ENCODE data around the gene TRABD2B.
"Not testable (repeated sequence)": the region's sequence is repeated elsewhere in the genome, so short reads cannot be mapped to it uniquely, and the experiment has no call there.

The TRABD2B gene

GRCh38 chr1:47970882-47971281, 26.3 kb downstream of the TRABD2B start:
- Mint-ChIP-seq H3K4me3 (no peak overlapping the region), H3K4me1 (ENCODE audit: low read depth) (no peaks in the 10 kb centered on the region), H3K27ac (no peak overlapping the region), H3K27me3 (peaks cover 15% of the 10 kb centered on the region), H3K9me3 (no peaks in the 10 kb centered on the region), H3K36me3 (ENCODE audit: low read depth) (no peaks in the 10 kb centered on the region)

DNA sequence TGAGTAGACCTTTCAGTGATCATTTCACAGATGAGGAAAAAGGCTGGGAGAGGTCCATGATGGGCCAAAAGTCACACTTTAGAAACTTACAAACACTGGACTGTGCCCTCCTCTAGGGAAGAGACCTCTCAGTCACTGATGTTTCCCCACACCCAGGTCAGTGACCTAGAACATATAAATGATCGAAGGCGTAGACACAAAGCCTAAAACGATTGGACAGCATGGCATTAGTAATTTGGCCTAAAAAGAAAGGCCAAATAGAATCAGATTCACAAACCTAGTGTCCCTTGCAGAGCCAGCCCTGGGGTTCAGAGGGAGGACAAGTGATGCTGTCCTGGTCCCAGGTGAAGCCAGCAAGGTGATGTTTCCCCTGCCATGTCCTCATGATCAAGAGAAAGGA, 27.7 kb downstream of the TRABD2B start:
- H3K27me3 Mint-ChIP-seq: peaks cover 19% of the 10 kb centered on the region
- no peaks in the 10 kb centered on the region for H3K36me3 Mint-ChIP-seq (ENCODE audit: low read depth)
- no peak overlapping the region for H3K4me3 Mint-ChIP-seq
- no peak overlapping the region for H3K27ac Mint-ChIP-seq
- no peaks in the 10 kb centered on the region for H3K4me1 Mint-ChIP-seq (ENCODE audit: low read depth)
- H3K9me3 Mint-ChIP-seq: no peaks in the 10 kb centered on the region

DNA sequence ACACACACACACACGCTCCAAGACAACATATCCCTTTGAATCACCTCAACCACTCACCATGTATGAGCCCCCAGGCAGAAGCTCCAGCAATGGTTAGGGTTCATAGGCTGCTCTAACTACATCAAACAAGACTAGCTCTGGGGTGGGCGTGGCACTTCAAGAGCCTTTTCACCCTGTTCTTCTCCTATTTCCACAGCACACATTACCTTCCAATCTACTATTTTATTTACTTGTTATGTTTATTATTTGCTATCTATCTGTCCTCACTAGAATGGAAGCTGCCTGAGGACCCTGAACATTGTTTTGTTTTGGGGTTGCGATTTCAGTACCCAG, 28.7 kb downstream of the TRABD2B start:
- Mint-ChIP-seq H3K4me1 (ENCODE audit: low read depth) (no peaks in the 10 kb centered on the region), H3K36me3 (ENCODE audit: low read depth) (no peaks in the 10 kb centered on the region), H3K27me3 (peaks cover 19% of the 10 kb centered on the region), H3K4me3 (no peak overlapping the region), H3K9me3 (no peaks in the 10 kb centered on the region), H3K27ac (no peak overlapping the region)

DNA sequence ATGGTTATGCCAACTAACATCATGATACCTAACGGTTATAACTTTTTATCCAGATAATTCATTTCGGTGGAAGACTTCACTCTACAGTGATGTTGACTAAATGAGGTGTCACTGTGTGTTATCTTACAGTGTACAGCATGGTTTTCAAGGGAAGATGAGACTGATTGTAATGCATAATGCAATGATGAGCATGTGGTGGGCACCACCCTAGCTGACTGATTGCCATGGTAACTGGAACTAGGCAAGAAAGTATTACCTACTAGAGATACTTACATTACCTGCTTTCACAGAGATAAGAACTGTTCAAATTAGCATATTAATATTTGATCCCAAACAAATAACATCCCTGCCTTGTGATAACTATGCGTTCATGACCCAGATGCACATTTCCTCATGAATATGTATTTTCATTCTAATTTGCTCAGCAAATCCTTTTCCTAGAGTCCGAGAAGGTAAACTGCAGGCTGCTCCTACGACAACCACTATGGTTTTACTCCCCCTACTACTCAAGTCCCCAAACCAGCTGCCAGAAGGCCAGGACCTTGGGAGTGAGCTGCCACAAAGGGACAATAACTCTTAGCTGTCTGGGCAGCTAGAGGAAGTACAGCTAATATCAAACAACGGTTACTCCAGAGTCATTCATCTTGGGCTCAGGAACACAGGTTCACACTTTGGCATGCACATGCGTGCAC, 29.2 kb downstream of the TRABD2B start:
- H3K4me3 Mint-ChIP-seq: no peak overlapping the region
- no peaks in the 10 kb centered on the region for H3K9me3 Mint-ChIP-seq
- H3K36me3 Mint-ChIP-seq (ENCODE audit: low read depth): no peaks in the 10 kb centered on the region
- no peak overlapping the region for H3K27ac Mint-ChIP-seq
- peaks cover 19% of the 10 kb centered on the region for H3K27me3 Mint-ChIP-seq
- no peaks in the 10 kb centered on the region for H3K4me1 Mint-ChIP-seq (ENCODE audit: low read depth)

GRCh38 chr1:47965816-47966215, 31.4 kb downstream of the TRABD2B start:
- Mint-ChIP-seq H3K9me3 (no peaks in the 10 kb centered on the region), H3K27me3 (peaks cover 14% of the 10 kb centered on the region), H3K4me3 (no peak overlapping the region), H3K27ac (no peak overlapping the region), H3K36me3 (ENCODE audit: low read depth) (no peaks in the 10 kb centered on the region), H3K4me1 (ENCODE audit: low read depth) (no peaks in the 10 kb centered on the region)

GRCh38 chr1:47964636-47965035, 32.5 kb downstream of the TRABD2B start:
- Mint-ChIP-seq H3K4me3 (no peak overlapping the region), H3K9me3 (no peaks in the 10 kb centered on the region), H3K4me1 (ENCODE audit: low read depth) (no peaks in the 10 kb centered on the region), H3K27me3 (peaks cover 14% of the 10 kb centered on the region), H3K27ac (no peak overlapping the region), H3K36me3 (ENCODE audit: low read depth) (no peaks in the 10 kb centered on the region)

- H3K4me1 Mint-ChIP-seq (ENCODE audit: low read depth): no peaks in the 10 kb centered on the region
- peaks cover 20% of the 10 kb centered on the region for H3K27me3 Mint-ChIP-seq
- H3K9me3 Mint-ChIP-seq: no peaks in the 10 kb centered on the region
- H3K27ac Mint-ChIP-seq: no peak overlapping the region
- H3K4me3 Mint-ChIP-seq: no peak overlapping the region
- H3K36me3 Mint-ChIP-seq (ENCODE audit: low read depth): no peaks in the 10 kb centered on the region
These were observed 33.4 kb downstream of the TRABD2B start for GRCh38 chr1:47963568-47964358.

DNA sequence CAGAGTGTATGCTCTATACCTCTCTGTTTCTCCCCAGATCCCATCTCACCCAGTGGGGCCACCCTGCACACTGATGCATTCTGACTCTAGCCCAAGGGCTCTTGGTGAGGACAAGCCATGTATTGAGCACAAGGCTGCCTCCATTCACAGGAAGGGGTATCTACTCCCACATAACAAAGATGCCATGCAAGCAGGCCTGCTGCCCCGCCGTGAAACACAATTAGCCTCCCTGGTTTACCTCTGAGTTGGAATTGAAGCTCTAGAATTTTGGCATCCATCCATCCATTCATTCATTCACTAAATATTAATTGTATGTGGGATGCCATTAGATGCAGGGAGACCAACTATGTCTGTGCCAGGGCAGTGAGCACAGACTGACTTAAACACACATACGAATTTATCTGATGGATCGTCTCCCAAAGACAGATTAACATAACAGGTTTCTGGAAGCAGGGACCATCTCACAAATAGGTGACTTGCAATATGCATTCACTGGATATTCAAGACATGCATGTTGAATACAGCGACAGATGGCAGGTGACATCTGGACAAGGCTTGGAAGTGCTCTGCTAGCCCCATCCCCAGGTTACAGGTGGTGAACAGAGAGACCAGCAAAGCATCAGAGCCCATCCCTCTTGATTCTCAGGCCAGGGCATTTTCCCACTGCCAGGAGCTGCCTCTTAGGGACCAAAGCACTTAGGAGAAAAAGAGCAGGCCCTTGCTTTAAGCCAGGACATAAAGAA, 34.3 kb downstream of the TRABD2B start:
- H3K36me3 Mint-ChIP-seq (ENCODE audit: low read depth): no peaks in the 10 kb centered on the region
- no peak overlapping the region for H3K4me3 Mint-ChIP-seq
- H3K4me1 Mint-ChIP-seq (ENCODE audit: low read depth): no peaks in the 10 kb centered on the region
- H3K27me3 Mint-ChIP-seq: peaks cover 14% of the 10 kb centered on the region
- H3K9me3 Mint-ChIP-seq: no peaks in the 10 kb centered on the region
- no peak overlapping the region for H3K27ac Mint-ChIP-seq

- H3K27me3 Mint-ChIP-seq: peaks cover 22% of the 10 kb centered on the region
- not testable (repeated sequence) for H3K4me1 Mint-ChIP-seq (ENCODE audit: low read depth); H3K27ac Mint-ChIP-seq; H3K36me3 Mint-ChIP-seq (ENCODE audit: low read depth); H3K9me3 Mint-ChIP-seq; H3K4me3 Mint-ChIP-seq
These were observed 35.4 kb downstream of the TRABD2B start for GRCh38 chr1:47961835-47962234.

- H3K4me1 Mint-ChIP-seq (ENCODE audit: low read depth); H3K27ac Mint-ChIP-seq; H3K4me3 Mint-ChIP-seq; H3K36me3 Mint-ChIP-seq (ENCODE audit: low read depth); H3K9me3 Mint-ChIP-seq: not testable (repeated sequence)
- H3K27me3 Mint-ChIP-seq: peaks cover 32% of the 10 kb centered on the region
These were observed 40.7 kb downstream of the TRABD2B start for GRCh38 chr1:47956491-47956890.

DNA sequence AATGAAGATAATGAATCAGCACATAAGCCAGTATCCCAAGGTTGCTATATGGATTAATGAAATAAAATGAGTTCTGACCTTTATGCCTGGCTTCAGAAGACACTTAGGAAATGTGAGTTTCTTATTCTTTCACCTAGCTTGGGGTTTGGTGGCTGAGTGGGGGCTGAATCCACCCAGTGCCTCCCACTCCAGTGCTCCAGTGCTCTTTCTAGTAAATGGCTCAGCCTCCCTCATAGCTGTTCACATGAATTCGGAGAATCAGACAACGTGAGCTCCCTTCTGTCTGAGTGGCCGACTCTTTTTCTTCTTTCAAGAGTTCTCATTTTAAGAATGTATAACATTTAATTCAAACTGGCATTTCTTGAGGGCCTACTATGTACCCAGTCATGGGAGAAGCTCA, 43.5 kb downstream of the TRABD2B start:
- no peak overlapping the region for H3K27ac Mint-ChIP-seq
- H3K36me3 Mint-ChIP-seq (ENCODE audit: low read depth): no peaks in the 10 kb centered on the region
- H3K9me3 Mint-ChIP-seq: peaks cover 6% of the 10 kb centered on the region
- H3K4me3 Mint-ChIP-seq: no peak overlapping the region
- peaks cover 26% of the 10 kb centered on the region for H3K27me3 Mint-ChIP-seq
- no peaks in the 10 kb centered on the region for H3K4me1 Mint-ChIP-seq (ENCODE audit: low read depth)

DNA sequence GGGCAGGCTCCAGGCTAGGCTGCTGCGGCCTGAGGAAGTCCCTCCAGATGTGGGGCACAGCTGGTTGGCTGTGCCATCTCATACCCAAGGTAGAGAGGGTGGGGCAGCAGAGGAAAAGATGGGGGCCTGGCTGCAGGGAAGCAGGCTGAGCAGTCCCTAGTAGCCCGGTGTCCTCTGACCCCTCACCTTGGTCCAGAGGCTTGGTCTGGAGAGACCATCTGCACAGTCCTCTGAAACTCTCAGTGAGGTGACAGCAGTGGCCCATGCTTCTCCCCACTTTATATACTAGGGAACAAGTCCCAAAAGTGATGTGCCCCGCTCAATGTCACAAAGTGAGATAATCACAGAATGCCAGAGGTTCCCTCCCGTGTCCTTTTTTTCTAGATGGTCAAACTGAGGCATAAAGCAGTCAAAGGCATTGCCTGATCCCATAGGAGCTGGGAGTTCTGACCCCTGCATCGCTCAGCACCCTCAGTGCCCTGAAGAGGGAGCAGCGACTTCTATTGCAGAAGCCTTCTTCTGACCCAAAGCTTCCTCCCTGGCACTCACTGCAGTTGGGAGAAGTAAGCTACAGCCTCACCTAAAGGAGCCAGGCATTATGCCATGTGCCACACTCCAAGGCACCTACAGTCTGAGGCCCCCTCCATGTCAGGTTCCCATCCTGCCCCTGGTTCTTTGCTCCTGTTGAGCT, 45.5 kb downstream of the TRABD2B start:
- H3K27ac Mint-ChIP-seq: no peak overlapping the region
- no peaks in the 10 kb centered on the region for H3K4me1 Mint-ChIP-seq (ENCODE audit: low read depth)

GRCh38 chr1:47951026-47951425, 46.2 kb downstream of the TRABD2B start:
- H3K27ac Mint-ChIP-seq: no peak overlapping the region
- peaks cover 15% of the 10 kb centered on the region for H3K27me3 Mint-ChIP-seq
- no peaks in the 10 kb centered on the region for H3K9me3 Mint-ChIP-seq
- H3K4me1 Mint-ChIP-seq (ENCODE audit: low read depth): no peaks in the 10 kb centered on the region
- no peak overlapping the region for H3K4me3 Mint-ChIP-seq
- no peaks in the 10 kb centered on the region for H3K36me3 Mint-ChIP-seq (ENCODE audit: low read depth)

More for the DNA sequence above, 45.5 kb downstream of the TRABD2B start:
- Mint-ChIP-seq H3K27me3 (peaks cover 15% of the 10 kb centered on the region), H3K9me3 (no peaks in the 10 kb centered on the region), H3K4me3 (no peak overlapping the region), H3K36me3 (ENCODE audit: low read depth) (no peaks in the 10 kb centered on the region)

DNA sequence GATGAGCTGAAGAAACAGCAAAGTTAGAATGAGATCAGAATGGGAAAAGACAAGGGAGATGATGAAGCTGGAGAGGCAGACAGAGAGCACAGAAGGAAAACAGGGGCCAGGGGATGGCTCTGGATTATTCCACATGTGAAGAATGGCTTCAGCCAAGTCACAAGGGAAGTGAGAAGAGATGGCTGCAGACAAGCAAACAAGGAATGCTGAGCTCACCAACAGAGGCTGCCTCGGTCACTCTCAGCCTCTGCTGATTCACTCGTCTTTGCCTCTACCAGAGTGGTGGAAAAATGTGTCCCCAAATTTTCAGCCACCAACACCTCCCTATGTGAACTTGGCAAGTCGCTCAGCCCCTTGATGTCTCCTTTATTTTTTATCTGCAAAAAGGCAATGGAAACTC, 46.7 kb downstream of the TRABD2B start:
- Mint-ChIP-seq H3K27me3 (peaks cover 14% of the 10 kb centered on the region), H3K36me3 (ENCODE audit: low read depth) (no peaks in the 10 kb centered on the region), H3K9me3 (no peaks in the 10 kb centered on the region), H3K4me1 (ENCODE audit: low read depth) (no peaks in the 10 kb centered on the region), H3K27ac (no peak overlapping the region), H3K4me3 (no peak overlapping the region)

DNA sequence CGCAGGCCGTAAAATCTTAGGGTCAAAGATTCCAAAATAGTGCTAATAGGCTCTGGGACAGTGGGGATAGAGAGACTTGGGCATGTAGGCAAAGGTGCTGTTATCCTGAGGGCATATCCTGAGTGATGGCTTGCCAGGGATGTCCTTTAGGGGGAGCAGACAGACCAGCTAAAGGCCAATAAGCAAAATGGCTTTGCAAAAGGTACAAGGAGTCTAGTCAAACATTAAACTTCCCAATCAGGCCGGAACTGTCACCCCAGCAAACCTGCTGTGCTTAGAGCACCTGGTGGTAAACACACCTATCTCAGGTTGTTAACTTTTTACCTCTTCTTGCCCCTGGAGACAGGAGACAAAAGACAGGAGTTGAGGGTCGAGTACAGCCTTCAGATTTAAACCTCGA, 49.1 kb downstream of the TRABD2B start:
- Mint-ChIP-seq H3K4me3 (no peak overlapping the region), H3K9me3 (no peaks in the 10 kb centered on the region), H3K27ac (no peak overlapping the region), H3K36me3 (ENCODE audit: low read depth) (no peaks in the 10 kb centered on the region), H3K4me1 (ENCODE audit: low read depth) (no peaks in the 10 kb centered on the region), H3K27me3 (peaks cover 4% of the 10 kb centered on the region)
